ENCODE data around the gene HIP1R. TPM values are rescaled to one million over a fixed set of nuclear protein-coding genes. Genes with fewer than 3 reads are reported as not detected.

HIP1R gene
- total and polyA plus RNA-seq, 2 of the 8 experiments (the other 6 are each of a cell fraction or from before 2014, with no cell fraction given): 11.2 to 14.5 TPM

DNA sequence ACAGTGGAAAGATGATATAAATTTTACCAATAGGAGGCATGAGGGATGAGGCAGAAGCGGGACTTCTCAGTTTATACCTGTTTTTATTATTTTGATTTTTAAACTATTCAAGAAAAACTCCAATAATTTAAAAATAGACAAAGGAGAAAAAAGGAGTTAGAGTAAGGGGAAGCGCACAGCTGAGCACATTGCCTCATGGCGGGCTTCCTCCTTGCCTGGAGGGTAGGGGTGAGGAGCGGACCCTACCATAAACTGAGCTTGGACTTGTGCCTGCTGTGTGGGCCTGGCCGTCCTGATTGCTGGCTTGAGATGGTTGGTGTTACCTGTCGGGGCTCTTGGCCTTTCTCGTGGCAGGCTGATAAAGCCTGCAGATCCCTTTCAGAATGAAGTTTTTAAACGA lies 15.1 kb upstream of the HIP1R start (continued):
- TF ChIP-seq RFX5 (IDR thresholded peaks at IDR 0.05; ENCODE audit: borderline replicate concordance, low read depth, low read length): no peak
- no peak for TF ChIP-seq KDM1A (IDR thresholded peaks at IDR 0.05; ENCODE audit: borderline replicate concordance, low read length)
- TF ChIP-seq RNF2 (IDR thresholded peaks at IDR 0.05; ENCODE audit: borderline replicate concordance, low read depth, low read length, missing control alignments, poor library complexity, severe bottlenecking): no peak
- TF ChIP-seq RAD21 (IDR thresholded peaks at IDR 0.05 in 1 of 2, conservative IDR thresholded peaks at IDR 0.05 in 1 of 2; ENCODE audit: low read depth in 2 of 2, low read length in 2 of 2): no peak
- no peak for TF ChIP-seq HDAC6 (IDR thresholded peaks at IDR 0.05; ENCODE audit: low read depth, low read length)
- no peak for TF ChIP-seq ZNF274 (IDR thresholded peaks at IDR 0.05; ENCODE audit: borderline replicate concordance, extremely low read depth, low read length)
